GM12878 (cell line): ENCODE results near the gene DNASE1L3. TPM values are rescaled to one million over a fixed set of nuclear protein-coding genes. Genes with fewer than 3 reads are reported as not detected.

Experiments
- ATAC-seq: fragments of 200-7000 bp; cut with Tn5 transposase; 3 replicates; pipeline ENCODE4 v1.9.1; 2020; ENCODE audit warnings: mild to moderate bottlenecking, moderate library complexity
- BruUV-seq: library from RNA; stranded (reverse); fragments of 400-500 nt; replicated peaks from 2 replicates; lab custom pipeline; 2021; lab: Mats Ljungman, UMichigan
- CTCF ChIA-PET: fragments of 300-600 bp; sonication (Branson Sonifier 250); formaldehyde crosslinking; extraction: SDS; loops from one replicate; lab custom pipeline; 2021; ENCODE audit warnings: inconsistent platforms; lab: Yijun Ruan, JAX
- POLR2A ChIA-PET: fragments of 350-600 bp; formaldehyde crosslinking; extraction: SDS; loops from one replicate; lab custom pipeline; 2021; ENCODE audit warnings: inconsistent platforms; lab: Charles Lee
- RAD21 ChIA-PET: fragments of 300-600 bp; sonication (Branson Sonifier 250); formaldehyde crosslinking; loops from one replicate; lab custom pipeline; 2023; ENCODE audit warnings: antibody characterized with exemption; ENCODE audit not compliant: unreplicated experiment; lab: Charles Lee
- SMC1A ChIA-PET: fragments of 300-600 bp; sonication (Branson Sonifier 250); formaldehyde crosslinking; loops from one replicate; lab custom pipeline; 2023; ENCODE audit not compliant: unreplicated experiment, uncharacterized antibody; lab: Charles Lee
- DNase-seq: peaks from one replicate; pipeline ENCODE4 v3.0.0-alpha.2; 2011; ENCODE audit warnings: low read depth, low spot score
- FAIRE-seq: peaks from 3 replicates; lab custom pipeline; 2011; peaks lifted over from hg19 to GRCh38; lab: Jason Lieb, UNC
- H2AFZ ChIP-seq: 2 replicates; pipeline ENCODE4 v1.6.0; 2011; ENCODE audit warnings: low read depth, low read length, control low read depth; ENCODE audit not compliant: control insufficient read depth
- H3K27ac ChIP-seq: 2 replicates; pipeline ENCODE4 v1.5.1; 2011; ENCODE audit warnings: control low read depth; ENCODE audit not compliant: control insufficient read depth, insufficient read depth
- H3K27me3 ChIP-seq, 2 experiments: replicated peaks in 1 of 2; 2 replicates each; pipeline versions ENCODE4 v1.6.0 to v1.6.1; 2011; ENCODE audit warnings: low read length in 1 of 2; ENCODE audit not compliant: control insufficient read depth in 2 of 2, insufficient read depth in 2 of 2
- H3K36me3 ChIP-seq, 2 experiments: 2 replicates each; pipeline ENCODE4 v1.5.1; 2011; ENCODE audit warnings: low read length in 1 of 2; ENCODE audit not compliant: control insufficient read depth in 2 of 2, insufficient read depth in 2 of 2
- H3K4me1 ChIP-seq: 2 replicates; pipeline ENCODE4 v1.6.1; 2011; ENCODE audit warnings: mild to moderate bottlenecking, low read length, moderate library complexity, mixed read lengths; ENCODE audit not compliant: control insufficient read depth, insufficient read depth
- H3K4me2 ChIP-seq: 2 replicates; pipeline ENCODE4 v1.6.0; 2011; ENCODE audit warnings: control low read depth; ENCODE audit not compliant: control insufficient read depth, insufficient read depth
- H3K4me3 ChIP-seq: fragments of 200-600 bp; sonication (generic); 2 replicates; pipeline ENCODE4 v1.5.1; 2016
- H3K79me2 ChIP-seq: 2 replicates; pipeline ENCODE4 v1.6.0; 2011; ENCODE audit warnings: low read length; ENCODE audit not compliant: control insufficient read depth, insufficient read depth
- H3K9ac ChIP-seq: 2 replicates; pipeline ENCODE4 v1.8.0; 2011; ENCODE audit warnings: low read length, control low read depth, mixed read lengths; ENCODE audit not compliant: control insufficient read depth, insufficient read depth
- H3K9me3 ChIP-seq: replicated peaks from 3 replicates; pipeline ENCODE4 v1.5.1; 2011; ENCODE audit warnings: mild to moderate bottlenecking, low read length; ENCODE audit not compliant: control insufficient read depth, insufficient read depth
- H4K20me1 ChIP-seq: 2 replicates; pipeline ENCODE4 v1.6.0; 2011; ENCODE audit not compliant: control insufficient read depth, insufficient read depth
- ATF3 ChIP-seq: IDR thresholded peaks from 2 replicates; pipeline ENCODE4 v1.6.1; 2011; ENCODE audit warnings: low read depth, mild to moderate bottlenecking, low read length, moderate library complexity, borderline replicate concordance; ENCODE audit errors: extremely low read depth
- ATF7 ChIP-seq: fragments of 450-650 bp; IDR thresholded peaks from 2 replicates; pipeline ENCODE4 v1.6.1; 2016; ENCODE audit warnings: low read depth, mild to moderate bottlenecking
- BCL11A ChIP-seq: IDR thresholded peaks from 2 replicates; pipeline ENCODE4 v1.6.1; 2011; ENCODE audit warnings: low read depth, low read length
- CBX3 ChIP-seq: fragments of 200-600 bp; sonication (generic); IDR thresholded peaks from 2 replicates; pipeline ENCODE4 v1.6.1; 2016; ENCODE audit warnings: low read depth, borderline replicate concordance
- CHD4 ChIP-seq: fragments of 200-600 bp; sonication (generic); IDR thresholded peaks from 2 replicates; pipeline ENCODE4 v1.6.1; 2016; ENCODE audit warnings: mild to moderate bottlenecking
- ETV6 ChIP-seq, 2 experiments: fragments of 450-650 bp in 1 of 2; IDR thresholded peaks in 1 of 2; conservative IDR thresholded peaks in 1 of 2; 2 replicates each; pipeline ENCODE4 v1.6.1; 2014; ENCODE audit warnings: antibody characterized with exemption in 1 of 2, borderline replicate concordance in 1 of 2, low read depth in 1 of 2, mild to moderate bottlenecking in 1 of 2, moderate library complexity in 1 of 2
- KAT2A ChIP-seq: conservative IDR thresholded peaks from 2 replicates; pipeline ENCODE4 v1.6.1; 2011; ENCODE audit warnings: low read depth, low read length; ENCODE audit not compliant: control insufficient read depth
- NFYB ChIP-seq: IDR thresholded peaks from 2 replicates; pipeline ENCODE4 v1.6.1; 2011; ENCODE audit warnings: low read depth, mild to moderate bottlenecking, low read length, improper control_type of control experiment, moderate library complexity; ENCODE audit not compliant: insufficient read depth
- POLR2AphosphoS5 ChIP-seq: IDR thresholded peaks from 2 replicates; pipeline ENCODE4 v1.6.1; 2011; ENCODE audit warnings: mild to moderate bottlenecking, low read length, inconsistent platforms
- RAD51 ChIP-seq: fragments of 450-650 bp; IDR thresholded peaks from 2 replicates; pipeline ENCODE4 v1.6.1; 2016; ENCODE audit warnings: moderate library complexity, mild to moderate bottlenecking, inconsistent platforms
- RELA ChIP-seq: fragments of 450-650 bp; IDR thresholded peaks from 2 replicates; pipeline ENCODE4 v1.8.0; 2014; ENCODE audit warnings: borderline replicate concordance; ENCODE audit not compliant: partially characterized antibody
- SUZ12 ChIP-seq: fragments of 200-600 bp; sonication (generic); IDR thresholded peaks from one replicate; pipeline ENCODE4 v1.6.1; 2018; ENCODE audit warnings: antibody characterized with exemption, mild to moderate bottlenecking; ENCODE audit not compliant: unreplicated experiment
- TCF3 ChIP-seq: IDR thresholded peaks from 2 replicates; pipeline ENCODE4 v1.6.1; 2012; ENCODE audit warnings: low read depth, mild to moderate bottlenecking, low read length, borderline replicate concordance; ENCODE audit not compliant: insufficient read depth
- USF1 ChIP-seq: IDR thresholded peaks from 2 replicates; pipeline ENCODE4 v1.6.1; 2011; ENCODE audit warnings: borderline replicate concordance, low read depth, mild to moderate bottlenecking, moderate library complexity, mixed read lengths, low read length; ENCODE audit not compliant: insufficient read depth; ENCODE audit errors: extremely low read length
- USF2 ChIP-seq: IDR thresholded peaks from 2 replicates; pipeline ENCODE4 v1.6.1; 2011; ENCODE audit warnings: low read depth, low read length, improper control_type of control experiment, borderline replicate concordance
- ZNF687 ChIP-seq: fragments of 450-650 bp; IDR thresholded peaks from 2 replicates; pipeline ENCODE4 v1.6.1; 2017; ENCODE audit warnings: mild to moderate bottlenecking, moderate library complexity
- WGBS: methylation state at CpG from one replicate; pipeline ENCODE4 v1.1.6; 2016; ENCODE audit warnings: low lambda C conversion rate; ENCODE audit not compliant: insufficient replicate concordance, insufficient coverage; ENCODE audit errors: missing lambda C conversion rate; 5-methylcytosine and 5-hydroxymethylcytosine counted together
- in situ Hi-C: fragments of 300-500 bp; cut with MboI; formaldehyde crosslinking; loops from 9 replicates; pipeline ENCODE4 v1.14.3; 2018; ENCODE audit warnings: mixed read lengths
- intact Hi-C: fragments of 100-400 bp; cut with micrococcal nuclease; formaldehyde crosslinking; loops from one replicate; pipeline ENCODE4 v1.14.2; 2022; ENCODE audit not compliant: unreplicated experiment
- polyA plus RNA-seq, 11 experiments: library from polyadenylated mRNA; depleted of rRNA in 4 of 11; unstranded in 6 of 11; stranded (reverse) in 5 of 11; fragments of >200 nt; fragmentation: Nextera tagmentation in 4 of 11; fragmentation: Illumina TruSeq in 1 of 11; extraction: Ambion mirVana in 4 of 11; extraction: Trizol in 1 of 11; gene quantifications; 1 replicate in 1 of 11; 2 replicates in 10 of 11; pipeline versions ENCODE4 v1.2.1 to v1.2.3, GENCODE V29; 2011 to 2016; ENCODE audit warnings: inconsistent platforms in 2 of 11, missing spikeins in 2 of 11, low read depth in 1 of 11
- total RNA-seq, 4 experiments: library from RNA; depleted of rRNA in 3 of 4; stranded (reverse); fragments of >200 nt in 3 of 4; fragmentation: Illumina TruSeq in 1 of 4; extraction: Trizol in 1 of 4; gene quantifications; 2 replicates each; pipeline versions ENCODE4 v1.2.1 to v1.2.3, GENCODE V29; 2013 to 2021

The DNASE1L3 gene
- total and polyA plus RNA-seq, 10 of the 15 experiments (the other 5 are each of a cell fraction or from before 2014, with no cell fraction given), result 3.2 to 72.1 (median 6.3) TPM

GRCh38 chr3:58144478-58145325 is 66.1 kb downstream of the DNASE1L3 start:
- CTCF ChIA-PET, result no interaction called here
- SMC1A ChIA-PET, result no interaction called here
- H3K27me3 ChIP-seq, result no peaks in the 10 kb centered on the region
- no peaks in the 10 kb centered on the region for H3K79me2 ChIP-seq
- 83% methylated on average over 7 of the region's 7 CpGs for WGBS
- H3K9ac ChIP-seq, result no peak overlapping the region
- no peak overlapping the region for H3K27ac ChIP-seq
- intact Hi-C loops (no loop called here), in situ Hi-C loops (no loop called here)
- H3K4me1 ChIP-seq, result no peaks in the 10 kb centered on the region
- H2AFZ ChIP-seq, result no peak overlapping the region
- H3K4me2 ChIP-seq, result no peak overlapping the region
- H3K4me3 ChIP-seq, result no peak overlapping the region
- peaks cover 9 to 12% of the 10 kb centered on the region in 2 experiments; a peak in 3 of 4 replicates for H3K36me3 ChIP-seq
- no peak for FAIRE-seq
- no peak for ATAC-seq
- POLR2A ChIA-PET, result no interaction called here
- no peak for DNase-seq
- BruUV-seq, result no TSS peak
- no peaks in the 10 kb centered on the region for H4K20me1 ChIP-seq
- H3K9me3 ChIP-seq, result no peaks in the 10 kb centered on the region
- RAD21 ChIA-PET, result no interaction called here
- no peak for TF ChIP-seq RELA
- TF ChIP-seq TCF3, result no peak
- no peak for TF ChIP-seq ATF7
- no peak for TF ChIP-seq CBX3
- TF ChIP-seq NFYB, result no peak
- no peak for TF ChIP-seq KAT2A
- no peak for TF ChIP-seq CHD4
- no peak for TF ChIP-seq USF2
- TF ChIP-seq ZNF687, result no peak
- TF ChIP-seq USF1, result no peak
- no peak for TF ChIP-seq BCL11A
- no peak for TF ChIP-seq POLR2AphosphoS5
- no peak for TF ChIP-seq SUZ12
- no peak for TF ChIP-seq RAD51
- TF ChIP-seq ETV6 (conservative IDR thresholded peaks at IDR 0.05 in 1 of 2, IDR thresholded peaks at IDR 0.05 in 1 of 2; ENCODE audit: borderline replicate concordance in 1 of 2, low read depth in 1 of 2), result no peak
- no peak for TF ChIP-seq ATF3
